Measurements from ENCODE around the gene TSSK6. TPM values are rescaled to one million over a fixed set of nuclear protein-coding genes. Genes with fewer than 3 reads are reported as not detected.

Gene TSSK6
- total and polyA plus RNA-seq, 4 donors, result 0.21 to 2.3 (median 1.1) TPM

- Histone ChIP-seq H3K4me1 (ENCODE audit: control insufficient read depth in 4 of 4, insufficient read depth in 4 of 4, low read length in 3 of 4) (peaks cover 6 to 17% (median 11%) of the 10 kb centered on the region in 4 donors), H3K36me3 (ENCODE audit: control insufficient read depth in 4 of 4, insufficient read depth in 3 of 4, low read depth in 1 of 4, low read length in 3 of 4) (no peaks in the 10 kb centered on the region), H3K9ac (ENCODE audit: low read depth in 1 of 2, low read length in 2 of 2) (no peak overlapping the region), H3K27ac (ENCODE audit: low read depth in 1 of 2, low read length in 2 of 2) (no peak overlapping the region), H3K9me3 (ENCODE audit: control insufficient read depth in 4 of 4, low read length in 3 of 4) (no peaks in the 10 kb centered on the region), H3K4me3 (ENCODE audit: low read depth in 1 of 3, low read length in 3 of 3) (peak overlapping the region in 1 of 3 donors; percentile 8), H3K27me3 (ENCODE audit: control insufficient read depth in 4 of 4, insufficient read depth in 4 of 4, low read length in 3 of 4) (no peaks in the 10 kb centered on the region)
- WGBS, result 48% methylated on average over 46 of the region's 46 CpGs
- no peak for TF ChIP-seq EGR1 (IDR thresholded peaks at IDR 0.05; ENCODE audit: low read depth in 2 of 2)
- TF ChIP-seq MAX (IDR thresholded peaks at IDR 0.05), result peak; percentile 97
- peak; percentile 65 for DNase-seq (ENCODE audit: low spot score)
Observed at GRCh38 chr19:19514215-19514657, 1.1 kb downstream of the TSSK6 start.

- Histone ChIP-seq H3K9ac (ENCODE audit: low read depth in 1 of 2, low read length in 2 of 2) (no peak overlapping the region), H3K36me3 (ENCODE audit: control insufficient read depth in 4 of 4, insufficient read depth in 3 of 4, low read depth in 1 of 4, low read length in 3 of 4) (no peaks in the 10 kb centered on the region), H3K9me3 (ENCODE audit: control insufficient read depth in 4 of 4, low read length in 3 of 4) (no peaks in the 10 kb centered on the region), H3K4me3 (ENCODE audit: low read depth in 1 of 3, low read length in 3 of 3) (no peak overlapping the region), H3K4me1 (ENCODE audit: control insufficient read depth in 4 of 4, insufficient read depth in 4 of 4, low read length in 3 of 4) (peaks cover 6 to 17% (median 11%) of the 10 kb centered on the region in 4 donors), H3K27me3 (ENCODE audit: control insufficient read depth in 4 of 4, insufficient read depth in 4 of 4, low read length in 3 of 4) (no peaks in the 10 kb centered on the region), H3K27ac (ENCODE audit: low read depth in 1 of 2, low read length in 2 of 2) (no peak overlapping the region)
- WGBS, result 85% methylated on average over 17 of the region's 17 CpGs
- no peak for DNase-seq (ENCODE audit: low spot score)
- no peak for TF ChIP-seq FOXA2 (IDR thresholded peaks at IDR 0.05)
- no peak for TF ChIP-seq CTCF (IDR thresholded peaks at IDR 0.05; ENCODE audit: low read depth, low read length, missing input control)
- no peak for TF ChIP-seq JUND (IDR thresholded peaks at IDR 0.05)
- TF ChIP-seq YY1 (IDR thresholded peaks at IDR 0.05), result no peak
- TF ChIP-seq TAF1 (conservative IDR thresholded peaks at IDR 0.05), result no peak
- TF ChIP-seq EGR1 (IDR thresholded peaks at IDR 0.05; ENCODE audit: low read depth in 2 of 2), result no peak
- no peak for TF ChIP-seq SP1 (IDR thresholded peaks at IDR 0.05)
- no peak for TF ChIP-seq MAX (IDR thresholded peaks at IDR 0.05)
- TF ChIP-seq REST (IDR thresholded peaks at IDR 0.05), result no peak
- TF ChIP-seq GABPA (IDR thresholded peaks at IDR 0.05 in 1 of 2, conservative IDR thresholded peaks at IDR 0.05 in 1 of 2), result no peak
- no peak for TF ChIP-seq ZBTB33 (IDR thresholded peaks at IDR 0.05)
- TF ChIP-seq RXRA (IDR thresholded peaks at IDR 0.05), result no peak
- TF ChIP-seq RAD21 (IDR thresholded peaks at IDR 0.05), result no peak
- no peak for TF ChIP-seq HNF4G (IDR thresholded peaks at IDR 0.05)
- TF ChIP-seq ATF3 (IDR thresholded peaks at IDR 0.05), result no peak
- TF ChIP-seq NR2F2 (IDR thresholded peaks at IDR 0.05), result no peak
- no peak for TF ChIP-seq HNF4A (conservative IDR thresholded peaks at IDR 0.05)
Observed at GRCh38 chr19:19513682-19514081, 1.7 kb downstream of the TSSK6 start.

Measured in liver (tissue), 9 donors.